IMR-90 (cell line): ENCODE results near the gene PRDM15. TPM values are rescaled to one million over a fixed set of nuclear protein-coding genes. Genes with fewer than 3 reads are reported as not detected.

Experiments used
- ATAC-seq: fragments of 200-7000 bp; cut with Tn5 transposase; 2 replicates; pipeline ENCODE4 v1.9.1; 2020; ENCODE audit warnings: low read depth, mild to moderate bottlenecking, moderate library complexity
- BruUV-seq: library from RNA; stranded (reverse); fragments of 400-500 nt; replicated peaks from 2 replicates; lab custom pipeline; 2021; lab: Mats Ljungman, UMichigan
- CTCF ChIA-PET: fragments of 300-600 bp; formaldehyde crosslinking; extraction: SDS; loops from one replicate; lab custom pipeline; 2021; ENCODE audit warnings: antibody characterized with exemption; lab: Yijun Ruan, JAX
- POLR2A ChIA-PET: fragments of 300-600 bp; sonication (Branson Sonifier 250); formaldehyde crosslinking; loops from one replicate; lab custom pipeline; 2022; ENCODE audit warnings: antibody characterized with exemption; ENCODE audit not compliant: unreplicated experiment; lab: Charles Lee
- DNase-seq: peaks from one replicate; pipeline ENCODE4 v3.0.0; 2013
- H2AFZ ChIP-seq: replicated peaks from 2 replicates; pipeline ENCODE3; 2013; ENCODE audit warnings: low read length, mild to moderate bottlenecking; ENCODE audit not compliant: poor library complexity
- H2AK5ac ChIP-seq: 2 replicates; pipeline ENCODE4 v1.6.1; 2013; ENCODE audit warnings: low read depth, low read length, inconsistent platforms
- H2AK9ac ChIP-seq: replicated peaks from 2 replicates; pipeline ENCODE3; 2013; ENCODE audit warnings: mild to moderate bottlenecking, low read depth, low read length, moderate library complexity; ENCODE audit not compliant: poor library complexity
- H2BK120ac ChIP-seq: 2 replicates; pipeline ENCODE4 v1.6.1; 2013; ENCODE audit warnings: low read depth, low read length, inconsistent platforms
- H2BK15ac ChIP-seq: 3 replicates; pipeline ENCODE4 v1.6.1; 2013; ENCODE audit warnings: low read depth, low read length, inconsistent platforms
- H2BK20ac ChIP-seq: 2 replicates; pipeline ENCODE4 v1.6.1; 2013; ENCODE audit warnings: low read depth, mild to moderate bottlenecking, inconsistent platforms, low read length, moderate library complexity
- H2BK5ac ChIP-seq: 2 replicates; pipeline ENCODE4 v1.6.1; 2013; ENCODE audit warnings: mild to moderate bottlenecking, low read depth, low read length, inconsistent platforms; ENCODE audit not compliant: poor library complexity, severe bottlenecking
- H3K14ac ChIP-seq: replicated peaks from 2 replicates; pipeline ENCODE4 v1.6.1; 2013; ENCODE audit warnings: low read depth, low read length, inconsistent platforms
- H3K18ac ChIP-seq: 2 replicates; pipeline ENCODE4 v1.6.1; 2013; ENCODE audit warnings: low read depth, low read length, control low read depth
- H3K23ac ChIP-seq: 2 replicates; pipeline ENCODE4 v1.6.1; 2013; ENCODE audit warnings: low read depth, low read length, inconsistent platforms
- H3K27ac ChIP-seq: 2 replicates; pipeline ENCODE4 v1.5.1; 2013; ENCODE audit warnings: mild to moderate bottlenecking, control low read depth, low read length; ENCODE audit not compliant: insufficient read depth
- H3K27me3 ChIP-seq: 2 replicates; pipeline ENCODE4 v1.6.1; 2013; ENCODE audit warnings: low read length; ENCODE audit not compliant: control insufficient read depth, insufficient read depth
- H3K36me3 ChIP-seq: 2 replicates; pipeline ENCODE4 v1.6.1; 2013; ENCODE audit warnings: low read length, mixed read lengths; ENCODE audit not compliant: control insufficient read depth, insufficient read depth
- H3K4ac ChIP-seq: 2 replicates; pipeline ENCODE4 v1.6.1; 2013; ENCODE audit warnings: low read depth, low read length, inconsistent platforms
- H3K4me1 ChIP-seq: 2 replicates; pipeline ENCODE4 v1.6.1; 2013; ENCODE audit warnings: low read length, mixed read lengths; ENCODE audit not compliant: control insufficient read depth, insufficient read depth
- H3K4me2 ChIP-seq: 2 replicates; pipeline ENCODE4 v1.6.1; 2013; ENCODE audit warnings: low read depth, mild to moderate bottlenecking, control low read depth, low read length, moderate library complexity
- H3K4me3 ChIP-seq: 2 replicates; pipeline ENCODE4 v1.5.1; 2013; ENCODE audit warnings: low read depth, mild to moderate bottlenecking, control low read depth, low read length, moderate library complexity; ENCODE audit not compliant: insufficient read depth
- H3K56ac ChIP-seq: 2 replicates; pipeline ENCODE4 v1.6.1; 2013; ENCODE audit warnings: low read length, inconsistent platforms; ENCODE audit not compliant: insufficient read depth; ENCODE audit errors: extremely low read depth
- H3K79me1 ChIP-seq, 2 experiments: 2 replicates each; pipeline ENCODE4 v1.6.1; 2013; ENCODE audit warnings: low read length in 2 of 2, inconsistent platforms in 1 of 2, low read depth in 1 of 2
- H3K9ac ChIP-seq: 2 replicates; pipeline ENCODE4 v1.6.1; 2013; ENCODE audit warnings: low read depth, low read length, control low read depth
- H3K9me1 ChIP-seq: 2 replicates; pipeline ENCODE4 v1.6.1; 2013; ENCODE audit warnings: low read length, inconsistent platforms; ENCODE audit not compliant: insufficient read depth
- H3K9me3 ChIP-seq: 2 replicates; pipeline ENCODE4 v1.6.1; 2013; ENCODE audit warnings: low read length; ENCODE audit not compliant: control insufficient read depth, insufficient read depth
- H4K20me1 ChIP-seq: 2 replicates; pipeline ENCODE4 v1.6.1; 2013; ENCODE audit warnings: low read length, inconsistent platforms; ENCODE audit not compliant: insufficient read depth
- H4K5ac ChIP-seq: 2 replicates; pipeline ENCODE4 v1.6.1; 2013; ENCODE audit warnings: mild to moderate bottlenecking, low read depth, low read length, control low read depth
- H4K8ac ChIP-seq, 2 experiments: 2 replicates each; pipeline ENCODE4 v1.6.1; 2013; ENCODE audit warnings: low read depth in 2 of 2, low read length in 2 of 2, control low read depth in 1 of 2, inconsistent platforms in 1 of 2
- H4K91ac ChIP-seq: 2 replicates; pipeline ENCODE4 v1.6.1; 2013; ENCODE audit warnings: low read depth, low read length, inconsistent platforms; ENCODE audit not compliant: insufficient read depth
- BHLHE40 ChIP-seq: fragments of 150-350 bp; IDR thresholded peaks from 2 replicates; pipeline ENCODE4 v1.6.1; 2016; ENCODE audit warnings: mild to moderate bottlenecking, low read depth, low read length
- CEBPB ChIP-seq: IDR thresholded peaks from 2 replicates; pipeline ENCODE4 v1.6.1; 2012; ENCODE audit warnings: low read depth, low read length, improper control_type of control experiment
- CHD1 ChIP-seq: IDR thresholded peaks from 2 replicates; pipeline ENCODE4 v1.6.1; 2012; ENCODE audit warnings: low read depth, low read length, improper control_type of control experiment
- CTCF ChIP-seq: conservative IDR thresholded peaks from 2 replicates; pipeline ENCODE4 v1.5.1; 2012; ENCODE audit warnings: mild to moderate bottlenecking, low read depth, low read length, improper control_type of control experiment
- ELK1 ChIP-seq: fragments of 150-350 bp; IDR thresholded peaks from 2 replicates; pipeline ENCODE4 v1.6.1; 2016; ENCODE audit warnings: low read depth, mild to moderate bottlenecking, low read length, moderate library complexity, borderline replicate concordance
- FOS ChIP-seq: fragments of 150-350 bp; IDR thresholded peaks from 2 replicates; pipeline ENCODE4 v1.6.1; 2016; ENCODE audit warnings: low read depth, low read length
- MAFK ChIP-seq: IDR thresholded peaks from 2 replicates; pipeline ENCODE4 v1.6.1; 2012; ENCODE audit warnings: low read depth, low read length, improper control_type of control experiment
- MAZ ChIP-seq: IDR thresholded peaks from 2 replicates; pipeline ENCODE4 v1.6.1; 2012; ENCODE audit warnings: low read depth, mild to moderate bottlenecking, low read length, improper control_type of control experiment, moderate library complexity, borderline replicate concordance
- MXI1 ChIP-seq: IDR thresholded peaks from 2 replicates; pipeline ENCODE4 v1.6.1; 2012; ENCODE audit warnings: low read depth, mild to moderate bottlenecking, low read length, moderate library complexity, borderline replicate concordance
- NFE2L2 ChIP-seq: fragments of 150-350 bp; IDR thresholded peaks from 2 replicates; pipeline ENCODE4 v1.6.1; 2016; ENCODE audit warnings: low read depth, mild to moderate bottlenecking, low read length
- POLR2A ChIP-seq: IDR thresholded peaks from 2 replicates; pipeline ENCODE4 v1.6.1; 2012; ENCODE audit warnings: mild to moderate bottlenecking, low read depth, low read length
- RAD21 ChIP-seq: IDR thresholded peaks from 2 replicates; pipeline ENCODE4 v1.6.1; 2012; ENCODE audit warnings: low read length, improper control_type of control experiment
- RCOR1 ChIP-seq: IDR thresholded peaks from 2 replicates; pipeline ENCODE4 v1.6.1; 2012; ENCODE audit warnings: mild to moderate bottlenecking, low read length, improper control_type of control experiment; ENCODE audit not compliant: insufficient replicate concordance
- RFX5 ChIP-seq: IDR thresholded peaks from 2 replicates; pipeline ENCODE4 v1.8.0; 2012; ENCODE audit warnings: low read depth, mild to moderate bottlenecking, low read length, moderate library complexity
- SMC3 ChIP-seq: fragments of 150-350 bp; IDR thresholded peaks from 2 replicates; pipeline ENCODE4 v1.6.1; 2016; ENCODE audit warnings: low read depth, mild to moderate bottlenecking, antibody characterized with exemption, low read length, moderate library complexity
- WGBS, 2 experiments: methylation state at CpG; one replicate each; pipeline versions ENCODE4 v1.1.5 to v1.1.7; 2013; ENCODE audit warnings: missing lambda C conversion rate in 2 of 2; ENCODE audit not compliant: insufficient read length in 1 of 2; ENCODE audit errors: extremely low coverage in 2 of 2; 5-methylcytosine and 5-hydroxymethylcytosine counted together
- dilution Hi-C: fragments of 300-500 bp; cut with HindIII; formaldehyde crosslinking; loops from one replicate; pipeline ENCODE4 v1.14.3; 2018; ENCODE audit warnings: low sequenced_read_pairs; ENCODE audit not compliant: unreplicated experiment
- in situ Hi-C: fragments of 300-500 bp; cut with MboI; formaldehyde crosslinking; loops from 3 replicates; pipeline ENCODE4 v1.14.3; 2019; ENCODE audit warnings: low sequenced_read_pairs, inconsistent platforms, mixed read lengths
- intact Hi-C: fragments of 100-400 bp; cut with micrococcal nuclease; formaldehyde crosslinking; loops from 2 replicates; pipeline ENCODE4 v1.10.0; 2022
- polyA plus RNA-seq, 3 experiments: library from polyadenylated mRNA; depleted of rRNA; stranded (reverse); fragments of >200 nt; gene quantifications; 2 replicates each; pipeline ENCODE4 v1.2.3, GENCODE V29; 2012; ENCODE audit warnings: low replicate concordance in 1 of 3
- total RNA-seq: library from RNA; depleted of rRNA; stranded (reverse); fragments of >200 nt; gene quantifications from 2 replicates; pipeline ENCODE4 v1.2.3, GENCODE V29; 2012
- TF ChIP-seq, protein P1 (sequence below): fragments of 150-350 bp; IDR thresholded peaks from 2 replicates; pipeline ENCODE4 v1.6.1; 2017; ENCODE audit warnings: mild to moderate bottlenecking, antibody characterized with exemption, low read length, low read depth

The PRDM15 gene
- total and polyA plus RNA-seq, 2 of the 4 experiments (the other 2 are of a cell fraction), result 7.3 to 8.8 TPM

DNA sequence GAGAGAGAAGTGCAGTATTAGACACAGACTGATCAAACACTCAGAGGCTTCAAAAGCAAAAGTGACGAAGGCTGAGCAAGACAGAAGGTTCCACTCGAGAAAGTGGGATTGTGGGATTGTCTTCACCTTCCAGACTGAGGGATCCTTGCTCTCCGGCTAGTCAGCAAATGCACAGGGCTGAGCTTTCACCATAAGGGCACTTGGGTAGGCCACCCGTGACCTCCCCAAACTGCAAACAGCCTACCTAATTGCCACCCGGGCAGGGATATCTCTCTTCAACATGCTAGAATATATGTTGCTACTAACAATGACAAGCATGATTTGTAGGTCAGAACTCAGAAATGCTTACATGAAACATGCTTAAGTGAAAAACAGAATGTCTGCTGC is 77.0 kb downstream of the PRDM15 start:
- in situ Hi-C loops (no loop called here), dilution Hi-C loops (no loop called here), intact Hi-C loops (no loop called here)
- TF ChIP-seq, protein P1, sequence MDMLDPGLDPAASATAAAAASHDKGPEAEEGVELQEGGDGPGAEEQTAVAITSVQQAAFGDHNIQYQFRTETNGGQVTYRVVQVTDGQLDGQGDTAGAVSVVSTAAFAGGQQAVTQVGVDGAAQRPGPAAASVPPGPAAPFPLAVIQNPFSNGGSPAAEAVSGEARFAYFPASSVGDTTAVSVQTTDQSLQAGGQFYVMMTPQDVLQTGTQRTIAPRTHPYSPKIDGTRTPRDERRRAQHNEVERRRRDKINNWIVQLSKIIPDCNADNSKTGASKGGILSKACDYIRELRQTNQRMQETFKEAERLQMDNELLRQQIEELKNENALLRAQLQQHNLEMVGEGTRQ, result no peak
- TF ChIP-seq MXI1, result no peak
- TF ChIP-seq ELK1, result no peak
- no peak for TF ChIP-seq POLR2A
- TF ChIP-seq CHD1, result no peak
- TF ChIP-seq SMC3, result no peak
- TF ChIP-seq MAFK, result no peak
- TF ChIP-seq BHLHE40, result no peak
- no peak for TF ChIP-seq MAZ
- no peak for TF ChIP-seq NFE2L2
- TF ChIP-seq RFX5, result no peak
- TF ChIP-seq RCOR1, result no peak
- TF ChIP-seq CEBPB, result no peak
- TF ChIP-seq CTCF, result no peak
- TF ChIP-seq FOS, result no peak
- no peak for TF ChIP-seq RAD21
- POLR2A ChIA-PET, result no interaction called here
- Histone ChIP-seq H3K9ac (no peak overlapping the region), H3K9me3 (no peaks in the 10 kb centered on the region), H2BK5ac (no peak overlapping the region), H4K8ac (no peak overlapping the region), H3K36me3 (peaks cover 24% of the 10 kb centered on the region), H2BK20ac (no peak overlapping the region), H4K20me1 (no peaks in the 10 kb centered on the region), H4K5ac (no peak overlapping the region), H3K14ac (no peak overlapping the region), H2AFZ (no peak overlapping the region), H3K56ac (no peak overlapping the region), H3K4ac (no peak overlapping the region), H2BK15ac (no peak overlapping the region), H3K79me1 (peaks cover 0 to 7% of the 10 kb centered on the region in 2 experiments; a peak in 1 of 4 replicates), H2BK120ac (no peak overlapping the region), H2AK9ac (no peak overlapping the region), H3K4me1 (no peaks in the 10 kb centered on the region), H4K91ac (no peak overlapping the region), H2AK5ac (no peak overlapping the region), H3K18ac (no peak overlapping the region), H3K27ac (no peak overlapping the region), H3K27me3 (no peaks in the 10 kb centered on the region), H3K23ac (no peak overlapping the region), H3K4me2 (no peak overlapping the region), H3K4me3 (no peak overlapping the region), H3K9me1 (peaks cover 2% of the 10 kb centered on the region; the same call in 1 of the 2 replicates)
- CTCF ChIA-PET, result no interaction called here
- no TSS peak for BruUV-seq
- WGBS, 2 experiments, result 90% methylated on average over 2 of the region's 5 CpGs; no CpG with 5 or more reads in 1 of the 2 experiments
- ATAC-seq (no peak), DNase-seq (no peak)
